Fibroblast of villous mesenchyme (primary cell): ENCODE data around the gene SSTR5. TPM values are rescaled to one million over a fixed set of nuclear protein-coding genes. Genes with fewer than 3 reads are reported as not detected.

Source experiments
- DNase-seq: peaks from one replicate; pipeline ENCODE4 v3.0.0-alpha.2; 2010; ENCODE audit warnings: low read depth
- H3K4me3 ChIP-seq: 2 replicates; pipeline ENCODE4 v1.5.1; 2011; ENCODE audit warnings: low read depth, mild to moderate bottlenecking, low read length
- total RNA-seq: library from RNA; depleted of rRNA; stranded (reverse); fragments of >200 nt; gene quantifications from 2 replicates; pipeline ENCODE4 v1.2.3, GENCODE V29; 2012
- TF ChIP-seq, protein P1 (sequence below): IDR thresholded peaks from 2 replicates; pipeline ENCODE4 v1.5.1; 2012; ENCODE audit warnings: low read depth, mild to moderate bottlenecking, low read length; ENCODE audit not compliant: insufficient read depth

The SSTR5 gene
- total RNA-seq, 1 donor = not detected

DNA sequence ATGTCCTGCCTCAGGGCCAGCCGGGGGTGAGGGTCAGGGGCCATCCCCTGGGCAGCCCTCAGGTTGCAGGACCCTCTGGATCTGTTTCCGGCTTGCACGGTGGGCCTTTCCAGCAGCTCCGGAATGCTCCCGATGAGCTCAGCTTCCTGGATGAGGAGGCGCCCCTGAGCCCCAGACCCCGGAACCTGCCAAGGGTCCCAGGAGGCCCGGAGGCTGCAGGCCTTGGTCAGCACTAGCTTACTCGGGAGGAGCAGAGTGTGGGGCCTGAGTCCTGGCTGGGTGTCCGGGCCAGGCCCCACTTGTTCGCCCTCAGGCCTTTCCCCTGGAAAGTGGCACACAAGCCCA is 31.1 kb downstream of the SSTR5 start:
- DNase-seq = no peak
- TF ChIP-seq, protein P1, sequence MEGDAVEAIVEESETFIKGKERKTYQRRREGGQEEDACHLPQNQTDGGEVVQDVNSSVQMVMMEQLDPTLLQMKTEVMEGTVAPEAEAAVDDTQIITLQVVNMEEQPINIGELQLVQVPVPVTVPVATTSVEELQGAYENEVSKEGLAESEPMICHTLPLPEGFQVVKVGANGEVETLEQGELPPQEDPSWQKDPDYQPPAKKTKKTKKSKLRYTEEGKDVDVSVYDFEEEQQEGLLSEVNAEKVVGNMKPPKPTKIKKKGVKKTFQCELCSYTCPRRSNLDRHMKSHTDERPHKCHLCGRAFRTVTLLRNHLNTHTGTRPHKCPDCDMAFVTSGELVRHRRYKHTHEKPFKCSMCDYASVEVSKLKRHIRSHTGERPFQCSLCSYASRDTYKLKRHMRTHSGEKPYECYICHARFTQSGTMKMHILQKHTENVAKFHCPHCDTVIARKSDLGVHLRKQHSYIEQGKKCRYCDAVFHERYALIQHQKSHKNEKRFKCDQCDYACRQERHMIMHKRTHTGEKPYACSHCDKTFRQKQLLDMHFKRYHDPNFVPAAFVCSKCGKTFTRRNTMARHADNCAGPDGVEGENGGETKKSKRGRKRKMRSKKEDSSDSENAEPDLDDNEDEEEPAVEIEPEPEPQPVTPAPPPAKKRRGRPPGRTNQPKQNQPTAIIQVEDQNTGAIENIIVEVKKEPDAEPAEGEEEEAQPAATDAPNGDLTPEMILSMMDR = no peak
- no peak overlapping the region for H3K4me3 ChIP-seq

DNA sequence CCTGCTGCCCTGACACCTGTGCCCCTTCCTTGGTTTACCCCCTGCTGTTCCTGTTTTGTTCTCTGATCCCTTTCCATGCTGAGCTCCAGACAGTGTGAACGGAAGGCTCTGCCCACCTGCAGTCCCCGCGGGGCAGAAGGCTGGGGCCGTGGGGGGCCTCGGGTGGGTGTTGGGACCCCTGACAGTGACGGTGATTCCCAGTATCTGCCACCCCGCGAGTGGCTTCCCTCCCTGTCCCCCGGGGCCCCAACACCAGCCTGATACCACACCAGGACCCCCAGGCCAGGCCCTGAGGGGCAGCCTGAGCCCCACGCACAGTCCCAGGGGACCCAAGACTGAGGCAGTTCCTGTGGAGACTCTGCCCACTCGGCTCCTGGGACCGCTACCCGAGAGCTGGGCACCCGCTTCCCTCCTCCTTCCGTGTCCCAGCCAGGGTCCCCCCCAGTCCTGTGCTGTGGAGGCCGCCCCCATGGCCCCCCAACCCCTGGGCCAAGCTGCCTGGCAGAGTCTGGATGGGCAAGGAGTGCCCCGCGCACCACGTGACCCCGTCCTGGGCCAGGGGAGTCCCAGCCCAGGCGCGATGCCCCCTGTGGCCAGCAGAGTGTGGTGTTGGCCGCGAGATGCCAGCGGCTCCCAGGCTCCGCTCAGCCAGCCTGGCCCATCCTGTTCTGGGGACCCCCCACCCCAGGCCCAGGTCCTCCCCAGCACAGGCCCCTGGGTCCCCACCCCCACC is 33.5 kb downstream of the SSTR5 start:
- H3K4me3 ChIP-seq = no peak overlapping the region
- peak; percentile 31 for DNase-seq
- TF ChIP-seq, protein P1 = peak; percentile 71

DNA sequence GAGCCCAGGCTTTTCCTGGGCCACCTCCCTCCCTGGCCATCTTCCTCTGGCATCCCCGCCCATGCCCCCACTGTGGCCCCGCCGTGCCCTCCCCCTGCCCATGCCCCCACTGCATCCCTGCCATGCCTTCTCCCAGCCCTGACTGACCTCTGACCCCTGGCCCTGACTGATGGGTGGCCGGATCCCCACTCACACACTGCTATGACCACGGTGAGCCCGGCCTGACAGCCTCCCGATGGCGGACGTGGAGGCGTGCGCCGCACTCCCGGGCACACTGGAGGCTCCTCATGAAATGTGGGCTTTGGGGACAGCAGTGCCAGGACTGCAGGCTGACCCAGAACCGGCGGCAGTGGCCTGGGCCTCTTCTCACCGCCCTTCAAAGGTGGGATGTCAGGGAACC is 34.1 kb downstream of the SSTR5 start:
- no peak for DNase-seq
- TF ChIP-seq, protein P1 = no peak

DNA sequence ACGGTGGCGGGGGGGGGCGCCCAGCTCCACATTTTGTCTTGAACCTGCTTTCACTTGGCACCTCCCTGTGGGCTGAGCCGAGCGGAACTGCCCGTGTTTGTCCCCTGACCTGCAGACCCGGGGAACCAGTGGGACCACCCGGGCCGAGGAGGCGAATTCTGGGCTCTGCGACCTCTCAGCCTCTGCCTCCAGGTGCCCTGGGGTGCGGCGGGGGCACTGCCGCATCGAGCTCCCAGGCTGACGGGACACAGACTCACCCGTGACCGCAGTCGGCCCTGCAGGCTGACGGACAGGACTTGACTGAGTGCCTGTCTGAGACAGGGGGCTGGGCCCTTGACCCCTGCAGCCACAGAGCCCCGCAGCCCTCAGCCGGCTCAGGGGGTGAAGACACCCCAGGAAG is 34.6 kb downstream of the SSTR5 start:
- DNase-seq = no peak
- no peak overlapping the region for H3K4me3 ChIP-seq
- TF ChIP-seq, protein P1 = no peak

More for the DNA sequence above, 34.1 kb downstream of the SSTR5 start:
- H3K4me3 ChIP-seq = no peak overlapping the region

DNA sequence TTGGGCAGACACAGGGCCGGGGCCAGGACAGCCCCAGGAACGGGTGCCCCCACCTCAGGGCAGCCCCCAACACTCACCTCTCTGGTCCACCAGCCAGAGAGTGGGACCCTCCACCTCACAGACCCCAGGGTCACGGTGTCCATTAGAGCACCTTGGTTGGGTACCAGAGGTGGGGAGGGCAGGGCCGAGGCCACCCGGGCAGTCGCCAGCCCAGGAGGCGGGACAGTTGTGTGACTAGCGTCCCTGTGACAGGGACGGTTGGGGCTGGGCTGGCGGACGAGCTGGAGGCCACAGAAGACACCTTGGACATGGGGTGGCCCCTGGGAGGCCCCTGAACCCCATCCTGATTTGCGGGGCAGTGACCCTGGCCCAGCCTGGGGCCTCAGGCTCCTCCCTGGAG is 35.2 kb downstream of the SSTR5 start:
- DNase-seq = no peak
- H3K4me3 ChIP-seq = no peak overlapping the region

DNA sequence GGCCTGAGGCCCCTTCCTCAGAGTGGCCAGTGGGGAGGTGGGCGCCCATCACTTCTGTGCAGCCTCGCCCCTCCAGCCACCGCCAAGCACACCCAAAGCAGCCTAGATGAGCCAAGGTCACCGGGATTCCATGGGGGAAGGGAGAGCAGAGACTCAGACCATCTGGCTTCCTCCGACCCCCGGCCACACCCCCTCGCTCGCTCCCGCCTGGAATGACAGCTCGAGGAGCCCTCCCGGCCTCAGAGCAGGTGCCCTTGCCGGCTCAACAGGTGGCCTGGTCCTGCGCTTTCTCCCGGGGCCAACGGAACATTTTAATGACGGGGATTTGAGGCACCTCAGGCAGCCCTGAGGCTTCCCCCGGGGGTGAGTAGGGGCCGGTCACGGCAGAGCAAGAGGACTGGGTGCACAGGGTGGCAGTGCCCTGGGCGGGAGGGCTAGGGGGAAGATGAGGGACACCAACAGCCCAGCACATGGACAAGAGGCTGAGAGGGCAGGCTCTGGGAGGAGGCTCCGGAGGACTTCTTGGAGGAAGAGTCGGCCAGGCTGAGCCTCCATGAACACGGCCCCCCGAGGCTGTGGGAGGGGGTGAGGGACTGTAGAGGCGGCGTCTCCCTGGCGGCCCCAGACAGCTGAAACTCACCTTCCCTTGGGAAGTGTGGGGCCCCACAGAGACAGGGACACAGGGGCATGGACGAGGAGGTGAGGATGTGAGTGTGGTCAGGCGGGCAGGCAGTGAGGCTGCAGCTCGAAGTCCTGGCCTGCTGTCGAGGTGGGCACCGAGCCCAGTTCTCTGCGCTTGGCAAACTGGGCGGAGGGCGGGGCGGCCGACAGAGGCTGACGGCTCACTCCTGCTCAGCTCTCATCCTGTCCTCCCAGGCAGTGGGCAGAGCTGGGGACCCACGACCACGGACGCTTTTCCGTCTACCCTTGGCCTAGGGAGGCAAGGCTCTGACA is 36.0 kb downstream of the SSTR5 start:
- no peak for DNase-seq
- TF ChIP-seq, protein P1 = no peak
- H3K4me3 ChIP-seq = no peak overlapping the region

More for the DNA sequence above, 35.2 kb downstream of the SSTR5 start:
- TF ChIP-seq, protein P1 = no peak
